Panc1 (cell line): Measurements from ENCODE around the gene TRRAP.

Source experiments
- POLR2AphosphoS5 ChIP-seq: IDR thresholded peaks from 2 replicates; pipeline ENCODE4 v1.6.1; 2012; ENCODE audit warnings: mild to moderate bottlenecking, low read depth, low read length, moderate library complexity
- TF ChIP-seq, protein P1 (sequence below): fragments of 450-650 bp; IDR thresholded peaks from 2 replicates; pipeline ENCODE4 v1.5.1; 2017; ENCODE audit warnings: mild to moderate bottlenecking

GRCh38 chr7:99039384-99039891 lies 161.1 kb downstream of the TRRAP start:
- TF ChIP-seq POLR2AphosphoS5: no peak
- TF ChIP-seq, protein P1, sequence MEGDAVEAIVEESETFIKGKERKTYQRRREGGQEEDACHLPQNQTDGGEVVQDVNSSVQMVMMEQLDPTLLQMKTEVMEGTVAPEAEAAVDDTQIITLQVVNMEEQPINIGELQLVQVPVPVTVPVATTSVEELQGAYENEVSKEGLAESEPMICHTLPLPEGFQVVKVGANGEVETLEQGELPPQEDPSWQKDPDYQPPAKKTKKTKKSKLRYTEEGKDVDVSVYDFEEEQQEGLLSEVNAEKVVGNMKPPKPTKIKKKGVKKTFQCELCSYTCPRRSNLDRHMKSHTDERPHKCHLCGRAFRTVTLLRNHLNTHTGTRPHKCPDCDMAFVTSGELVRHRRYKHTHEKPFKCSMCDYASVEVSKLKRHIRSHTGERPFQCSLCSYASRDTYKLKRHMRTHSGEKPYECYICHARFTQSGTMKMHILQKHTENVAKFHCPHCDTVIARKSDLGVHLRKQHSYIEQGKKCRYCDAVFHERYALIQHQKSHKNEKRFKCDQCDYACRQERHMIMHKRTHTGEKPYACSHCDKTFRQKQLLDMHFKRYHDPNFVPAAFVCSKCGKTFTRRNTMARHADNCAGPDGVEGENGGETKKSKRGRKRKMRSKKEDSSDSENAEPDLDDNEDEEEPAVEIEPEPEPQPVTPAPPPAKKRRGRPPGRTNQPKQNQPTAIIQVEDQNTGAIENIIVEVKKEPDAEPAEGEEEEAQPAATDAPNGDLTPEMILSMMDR: no peak
